NCI-H82 (cell line): ENCODE results near the gene DGCR6L.
"Not testable (repeated sequence)": the region's sequence is repeated elsewhere in the genome, so short reads cannot be mapped to it uniquely, and the experiment has no call there.

Experiments used
- DNase-seq: peaks from one replicate; lab custom pipeline; 2025; lab: John Stamatoyannopoulos, UW

DGCR6L gene

GRCh38 chr22:20325996-20326395 is 6.1 kb upstream of the DGCR6L start:
- not testable (repeated sequence) for DNase-seq

DNA sequence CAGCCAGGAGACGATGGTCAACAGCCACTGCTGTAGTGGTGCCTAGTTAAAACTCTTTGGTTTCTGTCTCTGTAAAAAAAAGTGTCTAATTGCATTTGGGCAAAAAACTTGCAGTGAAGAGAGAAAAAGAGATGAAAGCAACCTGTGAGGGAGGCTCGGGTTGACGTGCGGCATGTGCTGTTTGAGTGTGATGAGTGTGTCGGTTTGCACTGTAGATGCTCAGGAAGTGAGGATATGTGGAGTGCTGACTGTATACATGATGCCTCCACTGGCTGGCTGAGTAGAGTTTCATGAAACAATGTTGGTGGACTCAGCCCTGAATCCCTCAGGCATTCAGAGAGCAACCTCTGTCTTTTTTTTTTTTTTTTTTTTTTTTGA is 4.3 kb upstream of the DGCR6L start:
- DNase-seq = no peak

GRCh38 chr22:20321552-20322211 is 1.8 kb upstream of the DGCR6L start:
- not testable (repeated sequence) for DNase-seq

- DNase-seq = peak; percentile 30
Observed at GRCh38 chr22:20320659-20321551, 1.0 kb upstream of the DGCR6L start.

- DNase-seq = peak; percentile 33
Observed at GRCh38 chr22:20319041-20319744, 667 bp downstream of the DGCR6L start.

DNA sequence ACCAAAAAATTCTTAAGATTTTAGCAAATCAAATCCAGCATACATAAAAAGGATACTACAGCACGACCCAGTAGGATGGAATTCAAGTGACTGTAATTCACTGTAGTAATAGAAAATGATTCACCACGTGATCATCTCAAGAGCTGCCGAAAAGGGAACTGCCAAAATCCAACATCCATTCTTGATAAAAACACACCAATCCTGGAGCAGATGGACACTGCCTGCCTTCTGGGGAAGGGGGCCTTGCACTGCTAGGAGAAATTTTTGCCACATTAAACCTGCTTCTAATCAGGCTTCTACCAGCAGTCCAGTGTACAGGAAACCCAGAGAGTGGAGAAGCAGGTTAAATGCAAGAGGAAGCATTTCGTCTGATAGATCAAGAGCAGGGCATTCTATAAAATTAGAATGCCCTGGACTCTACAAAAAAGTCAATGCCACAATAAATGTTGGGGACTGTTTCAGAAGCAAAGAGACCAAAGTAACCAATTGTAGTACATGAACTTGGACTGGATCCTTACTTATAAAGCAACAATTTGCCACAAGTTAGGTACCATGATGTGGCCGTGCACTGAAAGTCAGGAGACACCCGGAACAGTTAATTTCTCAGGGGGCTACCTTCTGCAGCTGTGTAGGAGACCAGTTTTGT is 1.7 kb downstream of the DGCR6L start:
- DNase-seq = not testable (repeated sequence)

- peak; percentile 48 for DNase-seq
Observed at GRCh38 chr22:20317402-20318042, 2.3 kb downstream of the DGCR6L start.

DNA sequence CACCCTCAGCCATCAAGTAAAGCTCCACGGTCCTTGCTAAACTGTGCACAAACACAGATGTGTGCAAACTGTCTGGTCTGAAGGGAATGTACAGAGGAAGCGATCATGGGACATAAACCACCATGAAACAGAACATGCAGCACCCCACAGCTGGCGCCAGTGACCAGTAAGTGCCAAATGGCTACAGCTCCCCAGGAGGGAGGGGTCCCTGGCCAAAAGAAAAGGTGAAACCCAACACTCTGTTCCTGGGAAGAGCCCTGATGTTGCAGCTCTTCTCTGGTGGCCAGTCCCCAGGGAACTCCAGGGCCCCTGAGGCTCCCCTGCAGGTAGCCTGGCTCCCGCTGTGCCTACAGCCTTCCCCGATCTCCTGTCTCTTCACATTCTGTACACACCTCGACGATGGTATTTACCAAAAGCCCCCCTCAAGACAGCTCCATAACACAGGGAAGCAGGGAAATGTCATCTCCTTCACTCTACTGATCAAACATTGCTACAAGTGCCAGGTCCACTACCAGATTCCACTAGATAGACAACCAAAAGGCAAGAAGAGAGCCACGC is 2.9 kb downstream of the DGCR6L start:
- no peak for DNase-seq

- DNase-seq = no peak
Observed at GRCh38 chr22:20316217-20316843, 3.5 kb downstream of the DGCR6L start.

GRCh38 chr22:20315337-20316216 is 4.3 kb downstream of the DGCR6L start:
- DNase-seq = no peak

DNA sequence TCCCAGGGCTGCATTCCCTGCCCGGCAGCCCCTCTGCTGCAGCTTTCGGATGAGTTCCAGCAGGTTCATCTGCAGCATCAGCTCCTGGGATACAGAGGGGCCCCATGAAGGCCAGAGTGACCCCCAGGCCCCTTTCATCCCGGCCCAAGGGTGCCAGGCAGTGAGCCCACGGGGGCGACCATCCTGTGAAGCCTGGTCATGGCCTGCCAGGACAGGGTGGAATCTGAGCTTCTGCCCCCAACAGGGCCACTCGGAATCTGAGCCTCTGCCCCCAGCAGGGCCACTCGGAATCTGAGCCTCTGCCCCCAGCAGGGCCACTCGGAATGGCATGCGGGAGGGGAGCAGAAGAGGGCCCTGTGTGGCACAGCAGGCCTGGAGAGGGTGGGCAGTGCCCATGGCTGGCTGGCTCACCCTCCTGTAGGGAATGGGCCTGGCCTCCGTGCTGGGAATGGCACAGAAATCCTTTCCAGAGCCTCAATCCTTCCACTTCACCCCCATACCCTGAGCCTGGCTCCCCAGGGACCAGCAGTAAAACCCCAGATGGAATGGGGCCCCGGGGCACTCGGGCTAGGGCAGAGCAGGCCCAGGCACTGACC is 5.0 kb downstream of the DGCR6L start:
- not testable (repeated sequence) for DNase-seq

GRCh38 chr22:20314206-20314605 is 5.7 kb downstream of the DGCR6L start:
- DNase-seq = not testable (repeated sequence)

GRCh38 chr22:20313306-20314077 is 6.4 kb downstream of the DGCR6L start:
- not testable (repeated sequence) for DNase-seq

- no peak for DNase-seq
Observed at GRCh38 chr22:20312396-20313191, 7.3 kb downstream of the DGCR6L start.

GRCh38 chr22:20311249-20312062 is 8.4 kb downstream of the DGCR6L start:
- DNase-seq = not testable (repeated sequence)

DNA sequence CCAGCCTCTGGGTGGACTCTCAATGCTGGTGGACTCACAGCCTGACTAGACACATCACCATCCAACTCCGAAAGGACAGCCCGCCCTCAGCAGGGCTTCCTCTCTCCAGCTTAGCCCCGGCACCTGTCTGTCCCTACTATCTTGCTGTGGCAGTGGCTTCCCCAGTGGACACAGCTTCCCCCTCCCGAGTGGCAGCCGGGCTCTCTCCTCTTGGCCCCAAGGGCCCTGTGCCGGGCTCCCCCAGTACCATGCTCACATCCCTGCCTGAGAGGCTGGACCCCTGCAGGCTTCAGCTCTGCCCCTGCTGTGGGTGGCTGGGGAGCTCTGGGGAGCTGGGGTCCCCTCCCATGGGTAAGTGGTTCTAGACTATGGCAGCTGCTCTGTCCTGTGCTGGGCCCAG is 9.1 kb downstream of the DGCR6L start:
- not testable (repeated sequence) for DNase-seq

GRCh38 chr22:20310180-20310579 is 9.7 kb downstream of the DGCR6L start:
- DNase-seq = not testable (repeated sequence)
